GM12878 (cell line): Measurements from ENCODE around the gene ARRB2. TPM values are rescaled to one million over a fixed set of nuclear protein-coding genes. Genes with fewer than 3 reads are reported as not detected.

Source experiments
- RB1 ChIP-seq: fragments of 450-650 bp; formaldehyde crosslinking; IDR thresholded peaks from 2 replicates; pipeline ENCODE4 v1.6.1; 2017; ENCODE audit warnings: mild to moderate bottlenecking, borderline replicate concordance
- SMAD1 ChIP-seq: fragments of 450-650 bp; IDR thresholded peaks from 2 replicates; pipeline ENCODE4 v1.6.1; 2018; ENCODE audit warnings: mild to moderate bottlenecking, low read depth; ENCODE audit not compliant: partially characterized antibody
- ZBTB11 ChIP-seq: fragments of 450-650 bp; formaldehyde crosslinking; IDR thresholded peaks from 2 replicates; pipeline ENCODE4 v1.5.0; 2022; ENCODE audit warnings: mild to moderate bottlenecking, missing genetic modification characterization
- ZZZ3 ChIP-seq: IDR thresholded peaks from 2 replicates; pipeline ENCODE4 v1.6.1; 2011; ENCODE audit warnings: low read depth; ENCODE audit not compliant: control insufficient read depth, insufficient read length
- polyA plus RNA-seq, 11 experiments: library from polyadenylated mRNA; depleted of rRNA in 4 of 11; unstranded in 6 of 11; stranded (reverse) in 5 of 11; fragments of >200 nt; fragmentation: Nextera tagmentation in 4 of 11; fragmentation: Illumina TruSeq in 1 of 11; extraction: Ambion mirVana in 4 of 11; extraction: Trizol in 1 of 11; gene quantifications; 1 replicate in 1 of 11; 2 replicates in 10 of 11; pipeline versions ENCODE4 v1.2.1 to v1.2.3, GENCODE V29; 2011 to 2016; ENCODE audit warnings: inconsistent platforms in 2 of 11, missing spikeins in 2 of 11, low read depth in 1 of 11
- total RNA-seq, 4 experiments: library from RNA; depleted of rRNA in 3 of 4; stranded (reverse); fragments of >200 nt in 3 of 4; fragmentation: Illumina TruSeq in 1 of 4; extraction: Trizol in 1 of 4; gene quantifications; 2 replicates each; pipeline versions ENCODE4 v1.2.1 to v1.2.3, GENCODE V29; 2013 to 2021
- TF ChIP-seq, protein P1 (sequence below): fragments of 450-650 bp; IDR thresholded peaks from 2 replicates; pipeline ENCODE4 v1.6.1; 2016; ENCODE audit warnings: mild to moderate bottlenecking, moderate library complexity, borderline replicate concordance

ARRB2 gene
- total and polyA plus RNA-seq, 10 of the 15 experiments (the other 5 are each of a cell fraction or from before 2014, with no cell fraction given) = 6.5 to 75.2 (median 43.1) TPM

DNA sequence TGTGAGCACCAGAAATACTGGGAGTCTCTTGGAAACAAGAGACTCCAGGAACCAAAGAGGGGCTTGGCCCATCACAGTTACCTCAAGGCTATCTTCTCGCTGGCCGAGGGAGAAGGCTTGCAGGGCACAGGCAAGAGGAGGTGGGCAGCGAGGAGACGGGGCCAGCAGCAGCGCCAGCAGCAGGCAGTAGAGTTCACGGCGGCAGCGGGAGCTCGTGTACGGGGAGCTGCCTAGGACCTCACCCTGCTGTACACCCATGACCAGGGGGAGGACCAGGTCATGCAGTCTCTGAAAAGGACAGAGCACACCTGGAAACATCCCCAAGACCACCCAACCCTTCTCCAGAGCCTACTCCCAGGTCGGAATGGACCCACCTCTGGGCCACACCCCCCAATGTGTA is 37.3 kb upstream of the ARRB2 start (continued):
- TF ChIP-seq, protein P1, sequence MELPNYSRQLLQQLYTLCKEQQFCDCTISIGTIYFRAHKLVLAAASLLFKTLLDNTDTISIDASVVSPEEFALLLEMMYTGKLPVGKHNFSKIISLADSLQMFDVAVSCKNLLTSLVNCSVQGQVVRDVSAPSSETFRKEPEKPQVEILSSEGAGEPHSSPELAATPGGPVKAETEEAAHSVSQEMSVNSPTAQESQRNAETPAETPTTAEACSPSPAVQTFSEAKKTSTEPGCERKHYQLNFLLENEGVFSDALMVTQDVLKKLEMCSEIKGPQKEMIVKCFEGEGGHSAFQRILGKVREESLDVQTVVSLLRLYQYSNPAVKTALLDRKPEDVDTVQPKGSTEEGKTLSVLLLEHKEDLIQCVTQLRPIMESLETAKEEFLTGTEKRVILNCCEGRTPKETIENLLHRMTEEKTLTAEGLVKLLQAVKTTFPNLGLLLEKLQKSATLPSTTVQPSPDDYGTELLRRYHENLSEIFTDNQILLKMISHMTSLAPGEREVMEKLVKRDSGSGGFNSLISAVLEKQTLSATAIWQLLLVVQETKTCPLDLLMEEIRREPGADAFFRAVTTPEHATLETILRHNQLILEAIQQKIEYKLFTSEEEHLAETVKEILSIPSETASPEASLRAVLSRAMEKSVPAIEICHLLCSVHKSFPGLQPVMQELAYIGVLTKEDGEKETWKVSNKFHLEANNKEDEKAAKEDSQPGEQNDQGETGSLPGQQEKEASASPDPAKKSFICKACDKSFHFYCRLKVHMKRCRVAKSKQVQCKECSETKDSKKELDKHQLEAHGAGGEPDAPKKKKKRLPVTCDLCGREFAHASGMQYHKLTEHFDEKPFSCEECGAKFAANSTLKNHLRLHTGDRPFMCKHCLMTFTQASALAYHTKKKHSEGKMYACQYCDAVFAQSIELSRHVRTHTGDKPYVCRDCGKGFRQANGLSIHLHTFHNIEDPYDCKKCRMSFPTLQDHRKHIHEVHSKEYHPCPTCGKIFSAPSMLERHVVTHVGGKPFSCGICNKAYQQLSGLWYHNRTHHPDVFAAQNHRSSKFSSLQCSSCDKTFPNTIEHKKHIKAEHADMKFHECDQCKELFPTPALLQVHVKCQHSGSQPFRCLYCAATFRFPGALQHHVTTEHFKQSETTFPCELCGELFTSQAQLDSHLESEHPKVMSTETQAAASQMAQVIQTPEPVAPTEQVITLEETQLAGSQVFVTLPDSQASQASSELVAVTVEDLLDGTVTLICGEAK = no peak
- no peak for TF ChIP-seq ZBTB11
- TF ChIP-seq SMAD1 = no peak
- no peak for TF ChIP-seq ZZZ3
- TF ChIP-seq RB1 = no peak
